ENCODE results near the gene STX1A.
"Not testable (repeated sequence)": the region's sequence is repeated elsewhere in the genome, so short reads cannot be mapped to it uniquely, and the experiment has no call there.

STX1A gene

GRCh38 chr7:73739387-73739767 lies 19.9 kb upstream of the STX1A start:
- Mint-ChIP-seq H3K4me3 (peak overlapping the region; percentile 90), H3K36me3 (ENCODE audit: low read depth) (peaks cover 7% of the 10 kb centered on the region), H3K27ac (peak overlapping the region; percentile 85), H3K4me1 (ENCODE audit: low read depth) (peaks cover 10% of the 10 kb centered on the region), H3K27me3 (no peaks in the 10 kb centered on the region), H3K9me3 (no peaks in the 10 kb centered on the region)

- peak within 1 kb of the TSS; percentile 93 for H3K27ac Mint-ChIP-seq
- H3K4me1 Mint-ChIP-seq (ENCODE audit: low read depth) = peaks cover 10% of the 10 kb centered on the region
- H3K36me3 Mint-ChIP-seq (ENCODE audit: low read depth) = peaks cover 7% of the 10 kb centered on the region
- H3K27me3 Mint-ChIP-seq = no peaks in the 10 kb centered on the region
- no peaks in the 10 kb centered on the region for H3K9me3 Mint-ChIP-seq
- peak within 1 kb of the TSS; percentile 90 for H3K4me3 Mint-ChIP-seq
Observed at GRCh38 chr7:73738612-73739386, 19.3 kb upstream of the STX1A start, which contains the start of gene ABHD11. ABHD11 (minus strand) TSS chr7:73738802; CDS start chr7:73738770, 32 bp downstream.

GRCh38 chr7:73738220-73738611 lies 18.7 kb upstream of the STX1A start:
- Mint-ChIP-seq H3K4me1 (ENCODE audit: low read depth) (peaks cover 10% of the 10 kb centered on the region), H3K36me3 (ENCODE audit: low read depth) (peaks cover 7% of the 10 kb centered on the region), H3K9me3 (no peaks in the 10 kb centered on the region), H3K4me3 (peak overlapping the region; percentile 90), H3K27me3 (no peaks in the 10 kb centered on the region), H3K27ac (peak overlapping the region; percentile 93)

- Mint-ChIP-seq H3K27ac (peak overlapping the region; percentile 93), H3K4me3 (peak overlapping the region; percentile 90), H3K36me3 (ENCODE audit: low read depth) (peaks cover 7% of the 10 kb centered on the region), H3K4me1 (ENCODE audit: low read depth) (peaks cover 10% of the 10 kb centered on the region), H3K27me3 (no peaks in the 10 kb centered on the region), H3K9me3 (no peaks in the 10 kb centered on the region)
Observed at GRCh38 chr7:73737491-73738219, 18.2 kb upstream of the STX1A start.

- Mint-ChIP-seq H3K27ac (no peak overlapping the region), H3K27me3 (no peaks in the 10 kb centered on the region), H3K4me1 (ENCODE audit: low read depth) (peaks cover 10% of the 10 kb centered on the region), H3K4me3 (no peak overlapping the region), H3K36me3 (ENCODE audit: low read depth) (peaks cover 7% of the 10 kb centered on the region), H3K9me3 (no peaks in the 10 kb centered on the region)
Observed at GRCh38 chr7:73736885-73737284, 17.4 kb upstream of the STX1A start.

GRCh38 chr7:73735528-73735905 lies 16.0 kb upstream of the STX1A start:
- Mint-ChIP-seq H3K9me3 (no peaks in the 10 kb centered on the region), H3K27me3 (no peaks in the 10 kb centered on the region), H3K4me3 (no peak overlapping the region), H3K27ac (no peak overlapping the region), H3K4me1 (ENCODE audit: low read depth) (peaks cover 10% of the 10 kb centered on the region), H3K36me3 (ENCODE audit: low read depth) (peaks cover 7% of the 10 kb centered on the region)

GRCh38 chr7:73734619-73735527 lies 15.4 kb upstream of the STX1A start:
- Mint-ChIP-seq H3K9me3 (no peaks in the 10 kb centered on the region), H3K4me1 (ENCODE audit: low read depth) (peaks cover 10% of the 10 kb centered on the region), H3K4me3 (no peak overlapping the region), H3K27ac (peak overlapping the region; percentile 28), H3K36me3 (ENCODE audit: low read depth) (peaks cover 7% of the 10 kb centered on the region), H3K27me3 (no peaks in the 10 kb centered on the region)

GRCh38 chr7:73732397-73732796 lies 12.9 kb upstream of the STX1A start:
- Mint-ChIP-seq H3K36me3 (ENCODE audit: low read depth) (peaks cover 7% of the 10 kb centered on the region), H3K27me3 (peaks cover 10% of the 10 kb centered on the region), H3K27ac (no peak overlapping the region), H3K4me3 (no peak overlapping the region), H3K9me3 (no peaks in the 10 kb centered on the region), H3K4me1 (ENCODE audit: low read depth) (peaks cover 4% of the 10 kb centered on the region)

GRCh38 chr7:73730485-73730884 lies 11.0 kb upstream of the STX1A start:
- no peak overlapping the region for H3K4me3 Mint-ChIP-seq
- peaks cover 10% of the 10 kb centered on the region for H3K27me3 Mint-ChIP-seq
- peaks cover 4% of the 10 kb centered on the region for H3K4me1 Mint-ChIP-seq (ENCODE audit: low read depth)
- no peaks in the 10 kb centered on the region for H3K9me3 Mint-ChIP-seq
- H3K36me3 Mint-ChIP-seq (ENCODE audit: low read depth) = no peaks in the 10 kb centered on the region
- no peak overlapping the region for H3K27ac Mint-ChIP-seq

- Mint-ChIP-seq H3K27me3 (peaks cover 10% of the 10 kb centered on the region), H3K4me3 (no peak overlapping the region), H3K36me3 (ENCODE audit: low read depth) (no peaks in the 10 kb centered on the region), H3K4me1 (ENCODE audit: low read depth) (no peaks in the 10 kb centered on the region), H3K9me3 (no peaks in the 10 kb centered on the region), H3K27ac (no peak overlapping the region)
Observed at GRCh38 chr7:73728551-73728950, 9.1 kb upstream of the STX1A start.

GRCh38 chr7:73727952-73728351 lies 8.5 kb upstream of the STX1A start:
- no peaks in the 10 kb centered on the region for H3K4me1 Mint-ChIP-seq (ENCODE audit: low read depth)
- no peak overlapping the region for H3K27ac Mint-ChIP-seq
- no peaks in the 10 kb centered on the region for H3K9me3 Mint-ChIP-seq
- peaks cover 10% of the 10 kb centered on the region for H3K27me3 Mint-ChIP-seq
- H3K4me3 Mint-ChIP-seq = no peak overlapping the region
- no peaks in the 10 kb centered on the region for H3K36me3 Mint-ChIP-seq (ENCODE audit: low read depth)

- no peaks in the 10 kb centered on the region for H3K36me3 Mint-ChIP-seq (ENCODE audit: low read depth)
Observed at GRCh38 chr7:73726083-73726466, 6.6 kb upstream of the STX1A start.

GRCh38 chr7:73723813-73724212 lies 4.3 kb upstream of the STX1A start:
- Mint-ChIP-seq H3K4me1 (ENCODE audit: low read depth) (peaks cover 6% of the 10 kb centered on the region), H3K27me3 (peaks cover 17% of the 10 kb centered on the region), H3K9me3 (no peaks in the 10 kb centered on the region), H3K27ac (no peak overlapping the region), H3K36me3 (ENCODE audit: low read depth) (no peaks in the 10 kb centered on the region), H3K4me3 (no peak overlapping the region)

More at GRCh38 chr7:73726083-73726466, 6.6 kb upstream of the STX1A start:
- H3K9me3 Mint-ChIP-seq = no peaks in the 10 kb centered on the region
- no peaks in the 10 kb centered on the region for H3K4me1 Mint-ChIP-seq (ENCODE audit: low read depth)
- H3K4me3 Mint-ChIP-seq = no peak overlapping the region
- no peak overlapping the region for H3K27ac Mint-ChIP-seq
- H3K27me3 Mint-ChIP-seq = peaks cover 10% of the 10 kb centered on the region

GRCh38 chr7:73722785-73723184 lies 3.3 kb upstream of the STX1A start:
- H3K4me3 Mint-ChIP-seq = no peak overlapping the region
- H3K27me3 Mint-ChIP-seq = peaks cover 8% of the 10 kb centered on the region
- no peaks in the 10 kb centered on the region for H3K9me3 Mint-ChIP-seq
- peaks cover 11% of the 10 kb centered on the region for H3K4me1 Mint-ChIP-seq (ENCODE audit: low read depth)
- no peaks in the 10 kb centered on the region for H3K36me3 Mint-ChIP-seq (ENCODE audit: low read depth)
- no peak overlapping the region for H3K27ac Mint-ChIP-seq

- H3K27ac Mint-ChIP-seq; H3K4me3 Mint-ChIP-seq; H3K9me3 Mint-ChIP-seq; H3K27me3 Mint-ChIP-seq; H3K36me3 Mint-ChIP-seq (ENCODE audit: low read depth): not testable (repeated sequence)
- H3K4me1 Mint-ChIP-seq (ENCODE audit: low read depth) = peaks cover 17% of the 10 kb centered on the region
Observed at GRCh38 chr7:73722182-73722581, 2.7 kb upstream of the STX1A start.
